Motor neuron (in vitro differentiated cells): ENCODE measurements around the gene B4GALNT3. TPM values are rescaled to one million over a fixed set of nuclear protein-coding genes. Genes with fewer than 3 reads are reported as not detected.

Experiments used
- ATAC-seq, 8 experiments: fragments of 200-7000 bp; cut with Tn5 transposase; replicated peaks in 6 of 8; 2 replicates each; pipeline ENCODE4 v1.8.0; 2021; ENCODE audit warnings: mild to moderate bottlenecking in 8 of 8, moderate library complexity in 8 of 8
- H3K27ac ChIP-seq, 2 donors: fragments of 250-450 bp; sonication (Bioruptor Pico); 2 replicates each; pipeline ENCODE4 v1.9.0; 2021; ENCODE audit warnings: antibody characterized with exemption in 2 of 2, mild to moderate bottlenecking in 2 of 2, moderate library complexity in 1 of 2
- H3K4me1 ChIP-seq, 2 donors: fragments of 250-450 bp; sonication (Bioruptor Pico); replicated peaks in 1 of 2; 2 replicates each; pipeline ENCODE4 v1.6.1; 2021; ENCODE audit warnings: antibody characterized with exemption in 2 of 2, mild to moderate bottlenecking in 2 of 2, moderate library complexity in 1 of 2
- H3K4me3 ChIP-seq, 5 donors: fragments of 250-450 bp; sonication (Bioruptor Pico); 2 replicates each; pipeline ENCODE4 v1.9.0; 2021; ENCODE audit warnings: antibody characterized with exemption in 5 of 5, mild to moderate bottlenecking in 5 of 5, moderate library complexity in 4 of 5
- WGBS, 10 experiments: fragments of 450-650 bp; shearing (Covaris generic); methylation state at CpG; one replicate each; pipeline ENCODE4 v1.0.0; 2022; 5-methylcytosine and 5-hydroxymethylcytosine counted together
- in situ Hi-C, 9 experiments: fragments of 400-800 bp; cut with MboI; loops; one replicate each; pipeline ENCODE4 v1.15.0; 2021; ENCODE audit warnings: low sequenced_read_pairs in 9 of 9, low pct_unique_long_range_greater_than_20kb in 2 of 9; ENCODE audit not compliant: unreplicated experiment in 9 of 9
- total RNA-seq, 8 experiments: library from RNA; unstranded; fragments of 300-600 nt; gene quantifications; 2 replicates each; pipeline versions ENCODE4 v1.2.3 to v1.2.4, GENCODE V29; 2022

The B4GALNT3 gene
- total RNA-seq, 8 experiments from 2014 or later, result 0.35 to 5.1 (median 1.1) TPM

DNA sequence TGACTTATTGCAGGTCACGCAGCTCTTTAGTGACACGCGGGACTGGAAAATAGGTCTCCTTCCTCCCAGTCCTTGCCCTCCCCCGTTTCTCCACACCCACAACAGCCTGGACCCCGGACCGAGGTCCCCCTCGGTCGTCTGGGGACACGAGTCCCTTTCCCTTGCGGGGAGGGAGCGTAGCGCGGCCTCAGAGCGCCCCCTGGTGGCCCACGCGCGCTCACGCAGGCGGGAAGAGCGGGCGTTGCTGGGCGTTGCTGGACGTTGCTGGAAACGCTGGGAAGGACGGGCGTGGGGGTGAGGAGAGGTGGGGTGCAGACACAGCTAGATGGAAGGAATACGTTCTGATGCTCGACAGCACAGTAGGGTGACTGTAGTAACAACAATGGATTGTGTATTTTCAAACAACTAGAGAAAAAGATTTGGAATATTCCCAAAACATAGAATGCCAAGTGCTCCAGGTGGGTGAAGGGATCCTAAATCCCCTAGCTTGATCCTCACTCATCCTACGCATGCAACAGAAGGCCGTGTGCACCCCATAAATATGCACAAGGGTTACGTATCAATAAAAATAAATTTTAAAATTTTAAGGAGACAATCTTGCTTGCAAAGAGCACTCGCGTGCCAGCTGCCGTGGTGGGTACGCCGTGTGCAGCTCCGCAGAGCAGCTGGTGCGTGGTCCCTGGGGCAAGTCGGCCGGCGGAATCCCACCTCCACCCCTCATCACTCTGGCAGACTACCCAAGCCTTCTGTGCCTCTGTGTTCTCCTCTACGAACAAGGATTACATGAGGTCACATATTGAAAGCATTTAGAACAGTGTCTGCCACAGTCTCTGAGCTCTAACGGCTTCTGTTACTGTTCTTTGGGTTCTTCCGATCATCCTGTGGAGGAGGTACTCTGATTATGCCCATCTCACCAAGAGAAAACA lies 87.4 kb downstream of the B4GALNT3 start:
- in situ Hi-C loops, result loop anchor here in 1 of 9 experiments (10.0 kb wide), 1 partner anchor 102 kb away; no protein-coding TSS in a partner anchor
- WGBS, 10 experiments, result 0 to 60% (median 16%) methylated on average over 1 to 18 of the region's 44 CpGs; no CpG with 5 or more reads in 2 of the 10 experiments
- no peak overlapping the region for H3K27ac ChIP-seq
- ATAC-seq, result peak; percentile 68 to 92 (median 76)
- H3K4me3 ChIP-seq, result peak overlapping the region in 2 of 5 donors; percentile 11 to 24
- H3K4me1 ChIP-seq, result peaks cover 10% of the 10 kb centered on the region in 2 donors

DNA sequence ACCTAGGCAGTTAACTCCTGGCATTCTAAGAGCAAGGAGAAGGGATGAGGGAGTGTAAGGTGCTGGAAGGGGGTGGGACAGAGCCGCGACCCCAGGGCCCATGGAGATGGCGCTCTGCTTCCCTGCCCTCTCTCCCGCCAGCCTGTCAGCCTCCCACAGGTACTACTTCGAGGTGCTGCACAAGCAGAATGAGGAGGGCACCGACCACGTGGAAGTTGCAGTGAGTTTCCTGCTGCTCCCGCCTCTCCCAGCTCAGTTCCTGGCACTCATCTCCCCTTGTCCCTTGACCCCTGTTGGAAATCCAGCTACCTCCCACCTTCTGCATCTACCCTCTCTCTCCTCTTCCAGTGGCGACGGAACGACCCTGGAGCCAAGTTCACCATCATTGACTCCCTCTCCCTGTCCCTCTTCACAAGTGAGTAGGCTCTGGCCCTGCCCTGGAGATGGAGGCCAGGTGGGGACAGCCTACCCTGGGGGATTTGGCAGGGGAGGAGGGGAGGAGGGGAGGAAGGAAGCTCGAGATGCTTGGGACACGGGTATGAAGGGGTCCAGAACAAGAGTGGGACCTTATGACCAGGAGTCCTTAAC lies 88.2 kb downstream of the B4GALNT3 start:
- Histone ChIP-seq H3K27ac (no peak overlapping the region), H3K4me1 (peaks cover 8 to 10% of the 10 kb centered on the region in 2 donors), H3K4me3 (no peak overlapping the region)
- no peak for ATAC-seq
- 40 to 100% (median 60%) methylated on average over 1 to 4 of the region's 13 CpGs; no CpG with 5 or more reads in 5 of the 10 experiments for WGBS, 10 experiments
- in situ Hi-C loops, result loop anchor here in 1 of 9 experiments (10.0 kb wide), 1 partner anchor 103 kb away; no protein-coding TSS in a partner anchor

DNA sequence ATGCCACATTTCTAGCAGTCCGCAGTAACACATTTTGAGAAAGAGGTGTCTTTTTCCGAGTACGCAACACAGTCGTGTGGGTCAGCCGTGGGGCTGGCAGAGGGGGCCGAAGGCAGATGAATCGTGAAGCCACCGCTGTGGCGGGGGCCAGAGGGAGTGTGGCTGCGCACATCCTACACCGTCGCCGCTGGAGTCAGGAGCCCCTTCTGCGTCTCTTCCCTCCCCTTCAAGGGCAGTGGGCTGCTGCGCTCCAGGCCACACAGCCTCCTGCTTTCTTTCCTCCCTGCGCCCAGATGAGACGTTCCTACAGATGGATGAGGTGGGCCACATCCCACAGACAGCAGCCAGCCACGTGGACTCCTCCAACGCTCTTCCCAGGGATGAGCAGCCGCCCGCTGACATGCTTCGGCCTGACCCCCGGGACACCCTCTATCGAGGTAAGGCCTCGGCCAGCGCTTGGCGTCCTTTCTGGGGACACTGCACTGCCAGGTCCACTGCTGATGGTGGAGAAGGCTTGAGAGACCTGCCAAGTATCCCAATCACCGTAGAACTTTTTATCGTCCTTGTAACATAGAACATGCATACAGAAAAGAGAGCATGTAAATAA lies 89.8 kb downstream of the B4GALNT3 start:
- WGBS, 10 experiments, result 68 to 100% (median 93%) methylated on average over 1 to 11 of the region's 29 CpGs; no CpG with 5 or more reads in 1 of the 10 experiments
- no peak for ATAC-seq
- Histone ChIP-seq H3K4me3 (no peak overlapping the region), H3K27ac (no peak overlapping the region), H3K4me1 (peaks cover 7 to 10% of the 10 kb centered on the region in 2 donors)
- in situ Hi-C loops, result loop anchor here in 8 of 9 experiments (10.0 to 25.0 kb wide), 6 partner anchors 105 to 1038 kb away; partner anchors contain the start of genes FBXL14 (in 3 of the 8) and RAD52 (in 2 of the 8)

DNA sequence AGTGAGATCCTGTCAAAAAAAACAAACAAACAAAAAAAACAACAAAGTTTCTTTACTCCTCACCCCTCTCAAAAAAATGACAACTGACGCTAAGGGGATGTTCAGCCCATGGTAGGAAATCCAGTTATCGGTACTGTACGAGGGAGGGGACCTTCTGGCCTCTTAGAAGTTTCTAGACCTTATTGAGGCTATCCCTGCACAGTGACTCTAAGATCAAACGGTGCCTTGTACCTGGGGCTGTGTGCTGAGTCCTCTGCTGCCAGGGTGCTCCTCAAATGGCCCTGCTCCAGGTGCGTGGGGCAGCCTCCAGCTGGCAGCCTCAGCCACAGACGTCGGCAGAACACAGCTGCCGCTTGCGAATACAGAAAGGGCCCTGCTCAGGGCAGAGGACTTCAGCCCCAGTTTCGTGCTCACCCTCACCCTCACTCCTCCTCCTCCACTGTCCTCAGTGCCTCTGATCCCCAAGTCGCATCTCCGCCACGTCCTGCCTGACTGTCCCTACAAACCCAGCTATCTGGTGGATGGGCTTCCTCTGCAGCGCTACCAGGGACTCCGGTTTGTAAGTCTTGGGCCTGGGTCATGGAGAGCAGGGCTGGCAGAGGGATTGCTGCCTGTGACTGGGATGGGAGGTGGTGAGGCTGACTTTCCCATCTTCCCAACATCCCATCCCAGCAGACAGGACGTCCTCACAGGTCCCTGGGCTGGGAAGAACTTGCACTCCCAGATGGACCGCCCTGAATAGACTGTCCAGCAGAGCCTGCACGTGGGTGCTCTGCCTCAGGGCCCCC lies 90.9 kb downstream of the B4GALNT3 start:
- no peak overlapping the region for H3K27ac ChIP-seq
- H3K4me3 ChIP-seq, result no peak overlapping the region
- in situ Hi-C loops, result loop anchor here in 7 of 9 experiments (10.0 to 25.0 kb wide), 6 partner anchors 106 to 1037 kb away; partner anchors contain the start of genes FBXL14 (in 3 of the 7) and RAD52 (in 2 of the 7)
- peaks cover 7 to 10% of the 10 kb centered on the region in 2 donors for H3K4me1 ChIP-seq
- 40 to 100% (median 82%) methylated on average over 1 to 9 of the region's 18 CpGs; no CpG with 5 or more reads in 2 of the 10 experiments for WGBS, 10 experiments
- ATAC-seq, result no peak

DNA sequence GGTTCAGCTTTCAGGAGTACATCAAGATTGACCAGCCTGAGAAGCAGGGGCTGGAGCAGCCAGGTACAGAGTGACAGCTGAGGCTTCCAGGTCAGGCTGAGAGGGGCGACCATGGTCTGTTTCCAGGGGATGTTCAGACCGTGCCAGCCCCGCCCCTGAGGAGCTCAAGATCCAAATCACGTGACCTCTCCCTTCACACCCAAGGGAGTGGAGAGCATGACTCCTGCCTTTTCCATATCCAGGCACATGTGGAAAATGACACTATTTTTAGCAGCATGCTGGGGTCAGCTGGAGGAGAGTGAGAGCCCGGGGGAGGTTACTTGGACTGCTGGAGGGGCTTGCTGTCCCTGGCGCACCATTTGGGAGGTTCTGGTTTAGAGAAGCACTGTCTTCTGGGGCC lies 92.7 kb downstream of the B4GALNT3 start:
- Histone ChIP-seq H3K27ac (no peak overlapping the region), H3K4me3 (no peak overlapping the region), H3K4me1 (peaks cover 7 to 10% of the 10 kb centered on the region in 2 donors)
- peak in 6 of 8 experiments; percentile 70 to 85 (median 78) for ATAC-seq
- WGBS, 10 experiments, result 0 to 100% (median 66%) methylated on average over 1 to 5 of the region's 6 CpGs; no CpG with 5 or more reads in 6 of the 10 experiments
- in situ Hi-C loops, result loop anchor here in 7 of 9 experiments (10.0 to 25.0 kb wide), 6 partner anchors 108 to 1035 kb away; partner anchors contain the start of genes FBXL14 (in 3 of the 7) and RAD52 (in 2 of the 7)

DNA sequence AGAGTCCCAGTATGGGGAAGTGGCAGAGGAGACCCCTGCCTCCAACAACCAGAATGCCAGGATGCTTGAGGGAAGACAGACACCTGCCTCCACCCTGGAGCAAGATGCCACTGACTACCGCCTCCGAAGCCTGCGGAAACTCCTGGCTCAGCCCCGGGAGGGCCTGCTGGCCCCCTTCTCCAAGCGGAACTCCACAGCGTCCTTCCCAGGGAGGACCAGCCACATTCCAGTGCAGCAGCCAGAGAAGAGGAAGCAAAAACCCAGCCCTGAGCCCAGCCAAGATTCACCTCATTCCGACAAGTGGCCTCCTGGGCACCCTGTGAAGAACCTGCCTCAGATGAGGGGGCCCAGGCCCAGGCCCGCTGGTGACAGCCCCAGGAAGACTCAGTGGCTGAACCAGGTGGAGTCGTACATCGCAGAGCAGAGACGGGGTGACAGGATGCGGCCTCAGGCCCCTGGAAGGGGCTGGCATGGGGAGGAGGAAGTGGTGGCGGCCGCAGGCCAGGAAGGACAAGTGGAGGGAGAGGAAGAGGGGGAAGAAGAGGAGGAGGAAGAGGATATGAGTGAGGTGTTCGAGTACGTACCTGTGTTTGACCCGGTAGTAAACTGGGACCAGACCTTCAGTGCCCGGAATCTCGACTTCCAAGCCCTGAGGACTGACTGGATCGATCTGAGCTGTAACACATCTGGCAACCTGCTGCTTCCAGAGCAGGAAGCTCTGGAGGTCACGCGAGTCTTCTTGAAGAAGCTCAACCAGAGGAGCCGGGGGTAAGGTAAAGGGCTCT lies 93.7 kb downstream of the B4GALNT3 start:
- Histone ChIP-seq H3K4me1 (peaks cover 7 to 10% of the 10 kb centered on the region in 2 donors), H3K27ac (no peak overlapping the region), H3K4me3 (no peak overlapping the region)
- WGBS, 10 experiments, result 38 to 100% (median 86%) methylated on average over 2 to 14 of the region's 23 CpGs; no CpG with 5 or more reads in 2 of the 10 experiments
- in situ Hi-C loops, result loop anchor here in 7 of 9 experiments (10.0 to 25.0 kb wide), 6 partner anchors 109 to 1034 kb away; partner anchors contain the start of genes FBXL14 (in 3 of the 7) and RAD52 (in 2 of the 7)
- ATAC-seq, result no peak

DNA sequence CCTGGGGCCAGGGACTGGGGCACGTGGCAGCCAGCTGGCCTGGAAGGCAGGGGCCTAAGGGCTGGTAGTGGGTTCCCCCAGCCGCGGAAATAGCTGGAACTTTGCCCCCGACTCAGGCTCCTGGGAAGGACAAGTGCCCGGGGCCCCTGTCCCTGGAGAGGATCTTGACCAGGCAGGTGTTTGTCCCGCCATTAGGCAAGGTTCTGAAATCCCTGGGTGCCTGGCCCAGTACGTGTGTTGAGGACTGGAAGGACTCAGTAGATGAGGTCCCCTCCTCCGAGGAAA lies 94.2 kb downstream of the B4GALNT3 start:
- Histone ChIP-seq H3K27ac (no peak overlapping the region), H3K4me1 (peaks cover 7 to 10% of the 10 kb centered on the region in 2 donors), H3K4me3 (no peak overlapping the region)
- ATAC-seq, result no peak
- WGBS, 10 experiments, result 22 to 100% (median 98%) methylated on average over 1 to 6 of the region's 8 CpGs; no CpG with 5 or more reads in 3 of the 10 experiments
- in situ Hi-C loops, result loop anchor here in 7 of 9 experiments (10.0 to 25.0 kb wide), 6 partner anchors 109 to 1033 kb away; partner anchors contain the start of genes FBXL14 (in 3 of the 7) and RAD52 (in 2 of the 7)

DNA sequence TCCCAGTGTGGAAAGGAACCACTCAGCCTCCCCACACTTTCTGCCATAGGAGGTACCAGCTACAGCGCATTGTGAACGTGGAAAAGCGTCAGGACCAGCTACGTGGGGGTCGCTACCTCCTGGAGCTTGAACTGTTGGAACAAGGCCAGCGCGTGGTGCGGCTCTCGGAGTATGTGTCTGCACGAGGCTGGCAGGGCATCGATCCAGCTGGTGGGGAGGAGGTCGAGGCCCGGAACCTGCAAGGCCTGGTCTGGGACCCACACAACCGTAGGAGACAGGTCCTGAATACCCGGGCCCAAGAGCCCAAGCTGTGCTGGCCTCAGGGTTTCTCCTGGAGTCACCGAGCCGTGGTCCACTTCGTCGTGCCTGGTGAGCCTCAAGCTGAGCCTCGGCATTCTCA lies 96.8 kb downstream of the B4GALNT3 start:
- no peak overlapping the region for H3K27ac ChIP-seq
- in situ Hi-C loops, result loop anchor here in 7 of 9 experiments (10.0 to 25.0 kb wide), 6 partner anchors 112 to 1031 kb away; partner anchors contain the start of genes FBXL14 (in 3 of the 7) and RAD52 (in 2 of the 7)
- 30 to 100% (median 90%) methylated on average over 2 to 6 of the region's 20 CpGs; no CpG with 5 or more reads in 5 of the 10 experiments for WGBS, 10 experiments
- H3K4me3 ChIP-seq, result no peak overlapping the region
- ATAC-seq, result no peak
- peaks cover 7 to 10% of the 10 kb centered on the region in 2 donors for H3K4me1 ChIP-seq

DNA sequence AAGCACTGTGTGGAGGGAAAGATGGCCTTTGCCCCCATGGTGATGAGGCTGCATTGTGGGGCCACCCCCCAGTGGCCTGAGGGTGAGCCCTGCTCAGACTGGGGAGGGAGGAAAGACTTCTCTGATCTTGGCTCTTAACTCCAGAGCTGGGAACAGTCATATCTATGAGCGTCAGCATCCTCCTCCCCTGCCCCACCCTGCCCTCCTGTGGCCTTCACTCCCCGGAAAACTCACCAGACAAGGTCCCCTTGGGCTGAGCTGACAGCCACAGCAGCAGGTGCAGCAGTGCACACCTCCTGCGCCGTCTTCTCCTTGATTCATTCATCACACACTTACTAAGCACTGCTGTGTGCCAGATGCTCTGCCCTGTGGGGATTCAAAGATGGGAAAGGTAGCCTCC lies 98.8 kb downstream of the B4GALNT3 start:
- WGBS, 10 experiments, result 50 to 60% methylated on average over 1 of the region's 4 CpGs; no CpG with 5 or more reads in 8 of the 10 experiments
- no peak overlapping the region for H3K4me3 ChIP-seq
- no peak overlapping the region for H3K27ac ChIP-seq
- in situ Hi-C loops, result loop anchor here in 7 of 9 experiments (10.0 to 25.0 kb wide), 6 partner anchors 114 to 1029 kb away; partner anchors contain the start of genes FBXL14 (in 3 of the 7) and RAD52 (in 2 of the 7)
- peak in 1 of 8 experiments; percentile 19 for ATAC-seq
- H3K4me1 ChIP-seq, result no peaks in the 10 kb centered on the region

DNA sequence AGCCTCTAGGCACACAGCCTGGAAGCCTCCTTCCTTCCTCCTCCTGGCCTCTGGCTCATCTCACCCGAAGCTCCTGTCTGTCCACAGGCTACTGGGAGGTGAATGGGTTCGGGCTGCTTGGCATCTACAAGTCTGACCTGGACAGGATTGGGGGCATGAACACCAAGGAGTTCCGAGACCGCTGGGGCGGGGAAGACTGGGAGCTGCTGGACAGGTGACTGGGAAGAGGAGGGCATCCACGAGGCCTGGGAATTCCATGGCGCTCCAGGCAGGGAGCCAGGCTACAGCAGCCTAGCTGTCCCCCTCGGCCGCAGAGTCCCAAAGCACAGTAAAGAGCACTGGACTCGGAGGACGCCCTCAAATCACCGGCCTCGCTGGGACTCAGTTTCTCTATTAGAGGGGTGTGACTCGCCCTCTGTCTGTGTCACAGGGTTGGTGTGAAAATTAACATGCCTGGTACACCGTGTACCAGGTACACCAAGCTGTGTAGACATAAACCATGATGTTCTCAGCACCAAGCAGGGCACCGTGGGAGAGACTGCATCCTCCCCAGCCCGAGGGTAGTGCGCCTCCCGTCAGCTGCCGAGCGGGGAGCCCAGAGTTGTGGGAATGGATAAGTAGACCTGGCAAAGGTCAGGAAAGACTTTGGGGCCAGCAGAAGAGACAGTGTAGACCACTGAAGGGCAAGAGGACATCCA lies 99.6 kb downstream of the B4GALNT3 start:
- Histone ChIP-seq H3K4me1 (no peaks in the 10 kb centered on the region), H3K27ac (no peak overlapping the region), H3K4me3 (no peak overlapping the region)
- in situ Hi-C loops, result loop anchor here in 7 of 9 experiments (10.0 to 25.0 kb wide), 6 partner anchors 115 to 1028 kb away; partner anchors contain the start of genes FBXL14 (in 3 of the 7) and RAD52 (in 2 of the 7)
- WGBS, 10 experiments, result 63 to 100% (median 78%) methylated on average over 2 to 18 of the region's 21 CpGs; no CpG with 5 or more reads in 5 of the 10 experiments
- ATAC-seq, result no peak
